Endothelial cell of umbilical vein (primary cell): Measurements from ENCODE around the gene ADAMTS17. TPM values are rescaled to one million over a fixed set of nuclear protein-coding genes. Genes with fewer than 3 reads are reported as not detected.

Experiments
- BruUV-seq: library from RNA; stranded (reverse); fragments of 400-500 nt; replicated peaks from 2 replicates; lab custom pipeline; 2021; lab: Mats Ljungman, UMichigan
- CTCF ChIA-PET: fragments of 300-600, 350-600 bp; sonication (Branson Sonifier 250); formaldehyde crosslinking; loops from one replicate; lab custom pipeline; 2021; ENCODE audit warnings: antibody characterized with exemption, inconsistent platforms; lab: Charles Lee
- POLR2A ChIA-PET: fragments of 300-600, 350-600 bp; sonication (Branson Sonifier 250); formaldehyde crosslinking; loops from one replicate; lab custom pipeline; 2021; ENCODE audit warnings: antibody characterized with exemption, inconsistent platforms; lab: Charles Lee
- DNase-seq: peaks from one replicate; pipeline ENCODE4 v3.0.0-alpha.2; 2011; ENCODE audit warnings: low read depth, low spot score
- FAIRE-seq: peaks from 2 replicates; lab custom pipeline; 2011; peaks lifted over from hg19 to GRCh38; lab: Jason Lieb, UNC
- H2AFZ ChIP-seq: 2 replicates; pipeline ENCODE4 v1.6.0; 2012; ENCODE audit warnings: low read depth, low read length, control low read depth, inconsistent platforms
- H3K27ac ChIP-seq: 2 replicates; pipeline ENCODE4 v1.5.1; 2011; ENCODE audit warnings: low read depth, mild to moderate bottlenecking, control low read depth, low read length, moderate library complexity; ENCODE audit not compliant: insufficient read depth
- H3K27me3 ChIP-seq, 2 experiments: 2 replicates each; pipeline versions ENCODE4 v1.6.0 to v1.6.1; 2011; ENCODE audit warnings: low read length in 2 of 2, mixed read lengths in 1 of 2; ENCODE audit not compliant: control insufficient read depth in 2 of 2, insufficient read depth in 2 of 2
- H3K36me3 ChIP-seq, 2 experiments: 2 replicates in 1 of 2; 3 replicates in 1 of 2; pipeline ENCODE4 v1.5.1; 2011; ENCODE audit warnings: low read length in 2 of 2, mild to moderate bottlenecking in 1 of 2, moderate library complexity in 1 of 2; ENCODE audit not compliant: control insufficient read depth in 2 of 2, insufficient read depth in 2 of 2; ENCODE audit errors: extremely low read depth in 1 of 2
- H3K4me1 ChIP-seq: 3 replicates; pipeline ENCODE4 v1.5.1; 2011; ENCODE audit warnings: mild to moderate bottlenecking, low read length; ENCODE audit not compliant: control insufficient read depth, insufficient read depth; ENCODE audit errors: extremely low read depth
- H3K4me2 ChIP-seq: 2 replicates; pipeline ENCODE4 v1.6.1; 2011; ENCODE audit warnings: low read length, control low read depth, mixed read lengths; ENCODE audit not compliant: insufficient read depth
- H3K4me3 ChIP-seq, 3 experiments: fragments of 200-600 bp in 1 of 3; sonication (generic), shearing (Covaris generic) in 1 of 3; replicated peaks in 1 of 3; 2 replicates each; pipeline ENCODE4 v1.5.1; 2011 to 2016; ENCODE audit warnings: control low read depth in 3 of 3, low read length in 3 of 3, mild to moderate bottlenecking in 2 of 3, inconsistent platforms in 1 of 3, low read depth in 1 of 3, moderate library complexity in 1 of 3; ENCODE audit not compliant: insufficient read depth in 1 of 3
- H3K79me2 ChIP-seq: 2 replicates; pipeline ENCODE4 v1.6.0; 2012; ENCODE audit warnings: low read length, inconsistent platforms; ENCODE audit not compliant: control insufficient read depth, insufficient read depth
- H3K9ac ChIP-seq: replicated peaks from 2 replicates; pipeline ENCODE3; 2011; ENCODE audit warnings: low read length, control low read depth; ENCODE audit not compliant: insufficient read depth; ENCODE audit errors: extremely low read depth
- H3K9me1 ChIP-seq: replicated peaks from 3 replicates; pipeline ENCODE4 v1.6.0; 2011; ENCODE audit warnings: mild to moderate bottlenecking, low read length; ENCODE audit not compliant: control insufficient read depth, insufficient read depth; ENCODE audit errors: extremely low read depth
- H3K9me3 ChIP-seq: replicated peaks from 2 replicates; pipeline ENCODE4 v1.5.1; 2012; ENCODE audit warnings: low read length, inconsistent platforms; ENCODE audit not compliant: control insufficient read depth, insufficient read depth
- H4K20me1 ChIP-seq: replicated peaks from 2 replicates; pipeline ENCODE3; 2011; ENCODE audit warnings: mild to moderate bottlenecking, low read length; ENCODE audit not compliant: control insufficient read depth, insufficient read depth; ENCODE audit errors: extremely low read depth
- CTCF ChIP-seq, 2 donors: IDR thresholded peaks; 1 replicate in 1 of 2; 2 replicates in 1 of 2; pipeline ENCODE4 v1.5.1; 2011; ENCODE audit warnings: low read length in 2 of 2, mild to moderate bottlenecking in 2 of 2, moderate library complexity in 2 of 2, control low read depth in 1 of 2, inconsistent platforms in 1 of 2, low read depth in 1 of 2; ENCODE audit not compliant: insufficient read depth in 1 of 2; ENCODE audit errors: extremely low read depth in 1 of 2
- EZH2 ChIP-seq: IDR thresholded peaks from 2 replicates; pipeline ENCODE4 v1.6.1; 2012; ENCODE audit warnings: borderline replicate concordance, low read depth, mild to moderate bottlenecking, moderate library complexity, low read length, inconsistent platforms; ENCODE audit not compliant: severe bottlenecking
- FOS ChIP-seq: IDR thresholded peaks from 2 replicates; pipeline ENCODE4 v1.6.1; 2011; ENCODE audit warnings: mild to moderate bottlenecking, low read length, moderate library complexity, borderline replicate concordance; ENCODE audit not compliant: insufficient read depth
- GATA2 ChIP-seq: IDR thresholded peaks from 2 replicates; pipeline ENCODE4 v1.7.0; 2011; ENCODE audit warnings: low read depth, mild to moderate bottlenecking, moderate library complexity, mixed read lengths, low read length; ENCODE audit not compliant: insufficient read length, insufficient read depth
- JUN ChIP-seq: IDR thresholded peaks from 2 replicates; pipeline ENCODE4 v1.6.1; 2011; ENCODE audit warnings: borderline replicate concordance, low read depth; ENCODE audit not compliant: insufficient read length, insufficient read depth
- MAX ChIP-seq: IDR thresholded peaks from 2 replicates; pipeline ENCODE4 v1.6.1; 2011; ENCODE audit not compliant: insufficient read depth, insufficient read length
- MYC ChIP-seq: IDR thresholded peaks from one replicate; pipeline ENCODE4 v1.6.1; 2011; ENCODE audit warnings: mild to moderate bottlenecking, low read depth, low read length
- POLR2A ChIP-seq: IDR thresholded peaks from 2 replicates; pipeline ENCODE4 v1.6.1; 2012; ENCODE audit warnings: low read depth, mild to moderate bottlenecking, control low read depth, low read length
- POLR2AphosphoS5 ChIP-seq: IDR thresholded peaks from 2 replicates; pipeline ENCODE4 v1.6.1; 2012; ENCODE audit warnings: low read depth, mild to moderate bottlenecking, control low read depth, low read length, moderate library complexity; ENCODE audit not compliant: insufficient read depth
- dilution Hi-C: fragments of 300-500 bp; cut with MboI; formaldehyde crosslinking; loops from one replicate; pipeline ENCODE4 v1.15.0; 2019; ENCODE audit warnings: low sequenced_read_pairs; ENCODE audit not compliant: extremely low pct_ligation_motif_present
- intact Hi-C: fragments of 100-400 bp; cut with micrococcal nuclease; formaldehyde crosslinking; loops from one replicate; pipeline ENCODE4 v1.10.0; 2022
- polyA plus RNA-seq, 4 experiments: library from polyadenylated mRNA; depleted of rRNA in 3 of 4; stranded (reverse) in 3 of 4; unstranded in 1 of 4; fragments of >200 nt; gene quantifications; 2 replicates each; pipeline versions ENCODE4 v1.2.1 to v1.2.3, GENCODE V29; 2011 to 2012; ENCODE audit warnings: missing spikeins in 1 of 4
- total RNA-seq: library from RNA; stranded (reverse); gene quantifications from 2 replicates; pipeline ENCODE4 v1.2.3, GENCODE V29; 2021

The ADAMTS17 gene
- total and polyA plus RNA-seq, 2 donors (not counting 3 experiments of a cell fraction or from before 2014, with no cell fraction given), result 0.12 TPM; not detected in 1

GRCh38 chr15:100174159-100174903 lies 167.4 kb downstream of the ADAMTS17 start:
- Histone ChIP-seq H3K27ac (no peak overlapping the region), H3K4me3 (no peak overlapping the region), H3K9me3 (no peaks in the 10 kb centered on the region), H3K9me1 (no peaks in the 10 kb centered on the region), H3K36me3 (no peaks in the 10 kb centered on the region), H3K79me2 (no peaks in the 10 kb centered on the region), H3K4me2 (no peak overlapping the region), H3K9ac (no peak overlapping the region), H3K4me1 (no peaks in the 10 kb centered on the region), H2AFZ (no peak overlapping the region), H4K20me1 (no peaks in the 10 kb centered on the region), H3K27me3 (no peaks in the 10 kb centered on the region)
- dilution Hi-C loops, result no loop called here
- DNase-seq (no peak), FAIRE-seq (no peak)
- CTCF ChIA-PET, result no interaction called here
- no peak for TF ChIP-seq POLR2A
- TF ChIP-seq GATA2, result no peak
- no peak for TF ChIP-seq MYC
- no peak for TF ChIP-seq JUN
- TF ChIP-seq MAX, result no peak
- no peak for TF ChIP-seq POLR2AphosphoS5
- no peak for TF ChIP-seq FOS
- TF ChIP-seq CTCF (IDR thresholded peaks at IDR 0.05; ENCODE audit: extremely low read depth in 1 of 2, insufficient read depth in 1 of 2, low read depth in 1 of 2, low read length in 2 of 2), result no peak
- TF ChIP-seq EZH2, result no peak
- no TSS peak for BruUV-seq
- POLR2A ChIA-PET, result no interaction called here
- intact Hi-C loops, result no loop called here
